GM21515 (cell line): Measurements from ENCODE around the gene PFDN1.
"Not testable (repeated sequence)": the region's sequence is repeated elsewhere in the genome, so short reads cannot be mapped to it uniquely, and the experiment has no call there.

Experiments
- ATAC-seq: cut with Tn5 transposase; IDR thresholded peaks from one replicate; pipeline ENCODE4 v1.9.1; 2021; ENCODE audit not compliant: unreplicated experiment

The PFDN1 gene, protein sequence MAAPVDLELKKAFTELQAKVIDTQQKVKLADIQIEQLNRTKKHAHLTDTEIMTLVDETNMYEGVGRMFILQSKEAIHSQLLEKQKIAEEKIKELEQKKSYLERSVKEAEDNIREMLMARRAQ

DNA sequence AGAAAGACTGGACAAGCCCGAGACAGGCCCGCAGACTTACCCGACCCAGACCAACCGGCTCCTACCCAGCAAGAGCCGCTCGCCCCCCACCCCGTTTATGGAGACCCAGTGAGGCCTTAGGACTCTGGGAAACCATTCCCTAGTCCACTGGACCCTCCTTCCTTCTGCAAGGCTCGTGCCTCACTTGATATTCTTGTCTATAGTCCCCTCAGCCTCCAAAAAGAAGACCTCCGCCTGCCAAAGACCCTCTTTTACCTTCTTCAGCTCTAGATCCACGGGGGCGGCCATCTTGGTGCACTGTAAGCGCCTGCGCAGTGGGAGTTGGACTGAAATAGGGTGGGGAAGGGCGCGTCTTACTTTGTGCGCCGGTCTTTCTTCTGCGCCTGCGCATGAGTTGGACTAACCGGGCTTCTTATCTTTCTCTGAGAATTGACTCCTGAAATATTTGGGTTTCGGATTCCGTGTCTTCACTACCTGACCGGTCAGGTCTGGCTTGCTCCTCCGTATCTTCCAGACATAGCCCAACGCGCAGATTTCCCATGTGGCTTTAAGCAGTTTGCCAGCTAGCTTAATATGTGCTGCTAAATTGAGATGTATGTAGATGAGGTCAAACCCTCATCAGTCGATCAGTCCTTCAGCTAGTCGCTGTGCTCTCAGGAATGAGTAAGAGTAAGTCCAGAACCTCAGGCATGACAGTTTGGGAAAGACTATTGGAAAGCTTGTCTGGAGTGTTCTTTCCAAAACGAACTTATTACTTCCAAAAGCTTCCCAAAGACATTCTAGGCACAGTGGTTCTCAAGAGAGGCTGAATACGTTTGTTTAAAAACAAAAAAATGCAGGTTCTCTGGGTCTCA is at the start of gene PFDN1:
TSS of gene PFDN1 (minus strand) at position 316 of the 854 bp plus-strand sequence. CDS start at position 288, 28 bp downstream.
- ATAC-seq: peak; percentile 96

- peak; percentile 59 for ATAC-seq
Measured at GRCh38 chr5:140351609-140352334, 48.9 kb upstream of the PFDN1 start.

DNA sequence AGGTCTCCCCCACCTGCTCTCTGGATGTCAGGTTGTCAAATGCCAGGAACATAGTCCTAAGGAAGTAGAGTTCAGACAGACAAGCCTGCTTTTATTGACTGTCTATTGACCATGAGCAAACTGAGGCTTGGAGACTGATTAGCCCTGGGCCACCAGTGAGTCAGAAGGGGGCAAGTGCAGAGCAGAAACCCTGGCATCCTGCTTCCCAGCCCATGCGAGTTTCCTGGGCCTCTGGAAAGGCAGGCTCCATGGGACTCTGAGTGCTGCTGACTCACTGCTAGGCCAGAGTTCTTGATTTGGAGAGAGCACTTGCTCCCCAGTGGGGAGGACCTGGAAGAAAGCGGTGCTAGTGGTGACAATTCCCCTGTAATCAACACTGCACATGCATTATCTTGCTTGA is 46.3 kb upstream of the PFDN1 start:
- no peak for ATAC-seq

- ATAC-seq: no peak
Measured at GRCh38 chr5:140348104-140348503, 45.2 kb upstream of the PFDN1 start.

GRCh38 chr5:140347360-140347759 is 44.5 kb upstream of the PFDN1 start:
- no peak for ATAC-seq

- ATAC-seq: peak; percentile 77
Measured at GRCh38 chr5:140346348-140347221, 43.7 kb upstream of the PFDN1 start, which contains the start of gene HBEGF. TSS of gene HBEGF (minus strand) at chr5:140346603. CDS start at chr5:140346328, 275 bp downstream.

DNA sequence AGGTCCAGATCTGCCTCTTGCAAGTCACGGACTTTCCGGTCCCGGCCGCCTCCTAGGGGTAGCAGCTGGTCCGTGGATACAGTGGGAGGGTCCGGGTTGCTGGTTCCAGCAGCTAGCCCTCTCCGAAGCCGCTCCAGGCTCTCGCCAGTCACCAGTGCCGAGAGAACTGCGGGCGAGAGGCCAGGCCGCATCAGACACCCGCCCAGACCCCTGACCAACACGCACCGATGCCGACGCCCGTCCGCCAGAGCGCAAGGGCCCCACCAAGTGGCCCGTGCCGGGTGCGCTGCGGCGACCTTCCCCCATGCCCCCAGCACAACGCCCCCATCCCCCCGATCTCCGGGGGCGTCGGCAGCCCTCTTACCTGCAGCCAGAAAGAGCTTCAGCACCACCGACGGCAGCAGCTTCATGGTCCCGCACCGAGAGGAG is 43.0 kb upstream of the PFDN1 start:
- peak; percentile 11 for ATAC-seq

GRCh38 chr5:140344683-140345423 is 42.0 kb upstream of the PFDN1 start:
- no peak for ATAC-seq

GRCh38 chr5:140343849-140344248 is 40.9 kb upstream of the PFDN1 start:
- not testable (repeated sequence) for ATAC-seq

GRCh38 chr5:140342896-140343295 is 40.0 kb upstream of the PFDN1 start:
- no peak for ATAC-seq

- ATAC-seq: no peak
Measured at GRCh38 chr5:140342287-140342686, 39.4 kb upstream of the PFDN1 start.

GRCh38 chr5:140341591-140341990 is 38.7 kb upstream of the PFDN1 start:
- no peak for ATAC-seq

- ATAC-seq: no peak
Measured at GRCh38 chr5:140340605-140341121, 37.8 kb upstream of the PFDN1 start.

DNA sequence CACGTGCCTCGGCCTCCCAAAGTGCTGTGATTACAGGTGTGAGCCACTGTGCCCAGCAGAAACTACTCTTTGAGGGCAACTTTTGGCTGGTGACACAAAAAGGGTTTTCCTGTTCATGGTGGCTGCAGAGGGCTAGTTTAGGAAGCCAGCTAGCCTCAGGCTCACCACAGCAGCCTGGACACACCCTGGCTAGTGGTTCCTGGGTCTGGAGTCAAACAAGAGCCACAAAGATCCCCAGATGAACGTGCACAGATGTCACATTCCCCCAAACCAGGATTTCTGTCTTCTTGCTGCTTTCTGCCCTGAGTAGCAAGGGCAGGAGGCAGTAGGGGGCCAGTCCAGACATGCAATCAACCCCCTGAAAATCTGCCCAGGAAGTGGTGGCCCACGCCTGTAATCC is 36.7 kb upstream of the PFDN1 start:
- no peak for ATAC-seq

- ATAC-seq: no peak
Measured at GRCh38 chr5:140338908-140339307, 36.0 kb upstream of the PFDN1 start.

DNA sequence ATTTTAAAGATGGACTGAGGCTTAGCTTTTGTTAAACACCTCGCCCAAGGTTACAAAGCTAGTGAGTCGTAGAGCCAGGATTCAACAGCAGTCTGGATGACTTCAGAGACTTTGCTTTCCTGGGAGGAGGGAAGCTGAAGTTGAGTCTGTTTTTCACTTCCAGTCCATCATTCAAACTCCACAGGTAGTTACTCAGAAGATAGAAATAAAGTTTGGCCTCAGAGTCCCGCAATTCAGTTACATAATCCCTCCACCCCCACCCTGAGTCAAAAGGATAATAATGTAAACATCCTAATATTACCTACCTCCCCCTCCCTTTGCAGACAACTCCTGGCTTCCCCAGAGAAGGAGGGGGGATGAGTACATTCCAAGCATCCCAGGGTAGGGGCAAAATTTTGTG is 35.4 kb upstream of the PFDN1 start:
- no peak for ATAC-seq

GRCh38 chr5:140337880-140338279 is 35.0 kb upstream of the PFDN1 start:
- no peak for ATAC-seq

DNA sequence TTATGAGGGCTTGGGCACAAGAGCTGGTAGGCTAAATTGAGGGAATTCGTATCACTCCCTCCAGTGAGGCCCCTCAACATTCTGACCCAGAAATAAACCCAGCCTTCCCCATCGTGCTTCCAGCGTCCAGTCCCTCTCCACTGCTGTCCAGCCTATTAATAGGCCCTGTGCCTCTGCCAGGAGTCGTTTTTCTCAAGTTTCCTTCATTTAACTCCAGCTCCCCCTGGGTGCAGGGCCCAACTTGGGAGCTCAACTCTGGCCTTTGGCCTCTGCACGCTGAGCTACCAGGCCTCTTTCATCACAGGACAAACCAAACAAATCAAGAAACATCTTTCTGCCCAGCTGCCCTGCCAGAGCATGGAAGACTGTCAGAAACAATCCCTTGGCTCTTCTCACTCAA is 33.5 kb upstream of the PFDN1 start:
- ATAC-seq: no peak

- ATAC-seq: no peak
Measured at GRCh38 chr5:140331638-140332037, 28.7 kb upstream of the PFDN1 start.
